ENCODE data around the gene TFAP2A. TPM values are rescaled to one million over a fixed set of nuclear protein-coding genes. Genes with fewer than 3 reads are reported as not detected.

TFAP2A gene
- total RNA-seq, 4 donors from 2014 or later = 0.40 to 0.78 TPM; not detected in 2

DNA sequence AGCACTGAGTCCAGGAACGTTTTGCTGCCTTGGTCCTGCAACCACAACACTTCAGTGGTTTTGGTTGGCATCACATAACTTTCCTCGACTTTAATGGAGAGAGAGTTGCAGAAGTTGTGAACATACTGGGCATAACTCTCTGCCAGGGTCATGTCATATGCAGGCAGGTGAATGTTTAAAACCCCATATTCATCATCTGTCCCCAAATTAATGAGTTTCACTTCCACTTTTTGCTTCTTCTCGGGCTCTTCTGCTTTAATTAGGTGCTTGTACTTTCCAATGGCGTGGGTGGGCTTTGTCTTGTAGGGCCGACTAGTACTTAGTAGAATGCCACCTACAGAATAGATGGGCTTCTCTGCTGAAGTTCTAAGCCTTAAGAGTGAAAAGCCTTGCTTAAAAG lies 45.2 kb upstream of the TFAP2A start:
- Histone ChIP-seq H3K9me3 (no peaks in the 10 kb centered on the region), H3K27ac (no peak overlapping the region), H3K4me3 (replicated peaks in 1 of 3) (no peak overlapping the region), H3K4me1 (peaks cover 0 to 6% of the 10 kb centered on the region in 2 donors), H3K27me3 (no peaks in the 10 kb centered on the region), H3K36me3 (no peaks in the 10 kb centered on the region)
- intact Hi-C loops (cut with DNase I) = no loop called here
- WGBS, 2 donors = 51 to 58% methylated on average over 5 of the region's 5 CpGs
- no peak for TF ChIP-seq POLR2A (IDR thresholded peaks at IDR 0.05)
- TF ChIP-seq, protein P1, sequence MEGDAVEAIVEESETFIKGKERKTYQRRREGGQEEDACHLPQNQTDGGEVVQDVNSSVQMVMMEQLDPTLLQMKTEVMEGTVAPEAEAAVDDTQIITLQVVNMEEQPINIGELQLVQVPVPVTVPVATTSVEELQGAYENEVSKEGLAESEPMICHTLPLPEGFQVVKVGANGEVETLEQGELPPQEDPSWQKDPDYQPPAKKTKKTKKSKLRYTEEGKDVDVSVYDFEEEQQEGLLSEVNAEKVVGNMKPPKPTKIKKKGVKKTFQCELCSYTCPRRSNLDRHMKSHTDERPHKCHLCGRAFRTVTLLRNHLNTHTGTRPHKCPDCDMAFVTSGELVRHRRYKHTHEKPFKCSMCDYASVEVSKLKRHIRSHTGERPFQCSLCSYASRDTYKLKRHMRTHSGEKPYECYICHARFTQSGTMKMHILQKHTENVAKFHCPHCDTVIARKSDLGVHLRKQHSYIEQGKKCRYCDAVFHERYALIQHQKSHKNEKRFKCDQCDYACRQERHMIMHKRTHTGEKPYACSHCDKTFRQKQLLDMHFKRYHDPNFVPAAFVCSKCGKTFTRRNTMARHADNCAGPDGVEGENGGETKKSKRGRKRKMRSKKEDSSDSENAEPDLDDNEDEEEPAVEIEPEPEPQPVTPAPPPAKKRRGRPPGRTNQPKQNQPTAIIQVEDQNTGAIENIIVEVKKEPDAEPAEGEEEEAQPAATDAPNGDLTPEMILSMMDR (IDR thresholded peaks at IDR 0.05) = no peak
- DNase-seq = peak in 1 of 2 donors; percentile 43

DNA sequence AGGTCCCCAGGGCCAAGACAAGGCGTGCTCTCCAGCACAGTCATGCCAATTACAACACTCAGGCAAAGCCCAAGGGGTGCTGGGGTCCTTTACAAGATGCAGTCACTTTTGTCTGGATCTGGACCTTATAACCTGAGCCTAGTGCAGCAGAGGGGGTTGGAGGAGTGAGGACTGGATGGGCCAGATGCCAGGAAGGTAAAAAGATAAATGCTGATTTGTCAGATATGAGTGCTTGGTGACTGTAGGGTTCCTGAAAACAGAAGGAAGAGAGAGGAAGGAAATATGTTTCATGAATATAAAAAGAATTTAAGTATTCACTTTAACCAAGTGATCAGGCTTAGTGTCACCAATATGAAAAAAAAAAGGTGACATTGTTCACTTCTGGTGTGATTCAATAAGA lies 43.4 kb upstream of the TFAP2A start:
- intact Hi-C loops (cut with DNase I) = no loop called here
- no peaks in the 10 kb centered on the region for H3K36me3 ChIP-seq
- no peaks in the 10 kb centered on the region for H3K9me3 ChIP-seq
- no peaks in the 10 kb centered on the region for H3K27me3 ChIP-seq
- WGBS, 2 donors = 53 to 80% methylated on average over 1 of the region's 1 CpG
- TF ChIP-seq, protein P1 (IDR thresholded peaks at IDR 0.05) = no peak
- TF ChIP-seq POLR2A (IDR thresholded peaks at IDR 0.05) = no peak
- no peak overlapping the region for H3K27ac ChIP-seq
- H3K4me1 ChIP-seq = peaks cover 0 to 6% of the 10 kb centered on the region in 2 donors
- no peak overlapping the region for H3K4me3 ChIP-seq (replicated peaks in 1 of 3)
- no peak for DNase-seq

DNA sequence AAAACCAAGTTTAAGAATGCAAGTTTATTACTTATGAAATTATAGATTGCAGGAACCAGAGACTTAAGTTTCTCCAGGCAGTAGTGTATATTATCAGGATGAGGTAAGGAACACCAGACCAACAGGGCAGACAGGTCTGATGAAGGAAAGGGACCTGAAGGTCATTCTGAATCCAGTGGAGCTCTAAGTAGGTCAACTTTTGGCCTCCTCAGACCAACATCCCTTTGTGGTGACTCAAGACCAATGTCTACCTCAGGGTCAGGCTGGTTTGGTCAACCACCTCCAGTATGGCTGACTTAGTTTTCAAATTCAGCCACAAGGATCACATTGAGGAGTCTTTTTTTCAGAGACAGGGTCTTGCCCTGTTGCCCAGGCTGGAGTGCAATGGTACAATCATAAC lies 38.7 kb upstream of the TFAP2A start:
- H3K36me3 ChIP-seq = no peaks in the 10 kb centered on the region
- intact Hi-C loops (cut with DNase I) = no loop called here
- no peak for TF ChIP-seq POLR2A (IDR thresholded peaks at IDR 0.05)
- TF ChIP-seq, protein P1 (IDR thresholded peaks at IDR 0.05) = no peak

DNA sequence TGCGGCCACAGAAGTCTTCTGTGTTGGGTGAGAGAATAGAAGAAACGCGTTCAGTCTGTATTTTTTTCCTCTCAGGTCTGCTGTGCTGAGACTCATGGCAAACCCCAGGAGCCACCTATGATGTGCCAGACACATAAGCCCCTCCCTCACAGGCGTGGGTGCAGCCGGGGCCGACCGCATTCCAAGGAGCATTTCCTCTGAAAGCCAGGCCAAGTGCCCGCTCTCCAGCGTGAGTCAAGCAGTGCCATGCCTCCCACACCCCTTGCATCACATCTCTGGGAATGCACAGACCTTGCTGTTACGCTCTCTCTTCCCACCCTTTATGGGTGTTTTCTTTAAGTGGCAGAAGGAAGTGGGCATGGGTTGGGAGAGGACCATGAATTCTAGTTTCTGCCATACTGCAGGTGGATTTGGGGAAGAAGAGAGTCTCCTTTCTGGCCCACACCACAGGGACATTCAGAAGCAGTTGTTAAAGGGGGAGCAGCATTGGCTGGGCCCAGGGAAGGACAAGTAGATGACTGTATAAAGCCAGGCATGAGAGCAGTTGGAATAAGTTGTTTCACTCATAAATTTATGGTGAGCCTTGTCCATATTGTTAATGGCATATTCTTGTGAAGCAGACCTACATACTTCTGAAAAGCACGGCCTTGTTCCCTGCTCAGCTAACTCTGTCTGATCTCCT lies 37.1 kb upstream of the TFAP2A start:
- Histone ChIP-seq H3K36me3 (no peaks in the 10 kb centered on the region), H3K9me3 (no peaks in the 10 kb centered on the region), H3K4me1 (peaks cover 0 to 4% of the 10 kb centered on the region in 2 donors), H3K27me3 (no peaks in the 10 kb centered on the region), H3K4me3 (replicated peaks in 1 of 3) (no peak overlapping the region), H3K27ac (no peak overlapping the region)
- TF ChIP-seq, protein P1 (IDR thresholded peaks at IDR 0.05) = no peak
- TF ChIP-seq POLR2A (IDR thresholded peaks at IDR 0.05) = no peak
- 28 to 38% methylated on average over 11 of the region's 11 CpGs for WGBS, 2 donors
- DNase-seq = peak; percentile 81 to 82
- intact Hi-C loops (cut with DNase I) = no loop called here

More for the DNA sequence above, 38.7 kb upstream of the TFAP2A start:
- no peak overlapping the region for H3K27ac ChIP-seq
- DNase-seq = no peak
- H3K27me3 ChIP-seq = no peaks in the 10 kb centered on the region
- no peak overlapping the region for H3K4me3 ChIP-seq (replicated peaks in 1 of 3)
- no peaks in the 10 kb centered on the region for H3K9me3 ChIP-seq
- peaks cover 0 to 4% of the 10 kb centered on the region in 2 donors for H3K4me1 ChIP-seq

DNA sequence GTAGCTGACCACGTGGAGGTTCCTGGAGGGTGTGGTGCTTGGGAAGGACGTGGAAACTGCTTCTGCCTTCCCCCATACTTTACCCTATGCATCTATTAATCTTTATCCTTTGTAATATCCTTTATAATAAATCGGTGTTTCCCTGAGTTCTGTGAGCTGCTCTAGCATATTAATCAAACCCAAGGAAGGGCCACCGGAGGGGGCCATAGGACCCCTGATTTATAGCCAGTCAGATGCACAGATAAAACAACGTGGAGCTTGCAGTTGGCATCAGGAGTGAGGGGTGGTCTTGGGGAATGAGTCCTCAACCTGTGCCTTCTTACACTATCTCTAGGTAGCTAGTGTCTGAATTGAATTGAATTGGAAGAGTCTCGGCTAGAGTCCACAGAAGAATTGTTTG lies 36.5 kb upstream of the TFAP2A start:
- DNase-seq = no peak
- intact Hi-C loops (cut with DNase I) = no loop called here
- TF ChIP-seq, protein P1 (IDR thresholded peaks at IDR 0.05) = no peak
- no peak for TF ChIP-seq POLR2A (IDR thresholded peaks at IDR 0.05)
- no peaks in the 10 kb centered on the region for H3K36me3 ChIP-seq
- H3K27ac ChIP-seq = no peak overlapping the region
- WGBS, 2 donors = 55 to 69% methylated on average over 6 of the region's 6 CpGs
- peaks cover 0 to 4% of the 10 kb centered on the region in 2 donors for H3K4me1 ChIP-seq
- no peaks in the 10 kb centered on the region for H3K27me3 ChIP-seq
- no peak overlapping the region for H3K4me3 ChIP-seq (replicated peaks in 1 of 3)
- no peaks in the 10 kb centered on the region for H3K9me3 ChIP-seq

All from thyroid gland (tissue), 4 donors.